Heart right ventricle (tissue), 16 donors: ENCODE data around the gene TRMU. TPM values are rescaled to one million over a fixed set of nuclear protein-coding genes. Genes with fewer than 3 reads are reported as not detected.

Source experiments
- ATAC-seq, 8 donors: fragments of 200-7000 bp; cut with Tn5 transposase; one replicate each; pipeline ENCODE4 v1.9.1; 2020; ENCODE audit warnings: mild to moderate bottlenecking in 8 of 8, moderate library complexity in 8 of 8, moderate number of reproducible peaks in 1 of 8
- DNase-seq, 2 donors: peaks; one replicate each; pipeline ENCODE4 v3.0.0-alpha.2; 2020
- H3K27ac ChIP-seq, 10 donors: fragments of 200-600 bp; sonication (generic) in 2 of 10; one replicate each; pipeline versions ENCODE4 v1.5.0 to v1.8.0; 2020 to 2022; ENCODE audit warnings: mild to moderate bottlenecking in 3 of 10
- H3K27me3 ChIP-seq, 7 donors: fragments of 200-600 bp; one replicate each; pipeline ENCODE4 v1.8.0; 2021 to 2022; ENCODE audit warnings: mild to moderate bottlenecking in 2 of 7
- H3K36me3 ChIP-seq, 9 donors: fragments of 200-600 bp; sonication (generic) in 1 of 9; one replicate each; pipeline versions ENCODE4 v1.5.0 to v1.8.0; 2020 to 2022; ENCODE audit warnings: mild to moderate bottlenecking in 2 of 9
- H3K4me1 ChIP-seq, 9 donors: fragments of 200-600 bp; sonication (generic) in 1 of 9; one replicate each; pipeline versions ENCODE4 v1.5.0 to v1.8.0; 2020 to 2022; ENCODE audit warnings: mild to moderate bottlenecking in 4 of 9
- H3K4me3 ChIP-seq, 10 donors: fragments of 200-600 bp; sonication (generic) in 2 of 10; one replicate each; pipeline versions ENCODE4 v1.5.0 to v1.8.0; 2020 to 2022; ENCODE audit warnings: mild to moderate bottlenecking in 7 of 10, moderate library complexity in 2 of 10
- H3K9me3 ChIP-seq, 11 donors: fragments of 200-600 bp in 10 of 11; sonication (generic) in 2 of 11; one replicate each; pipeline versions ENCODE4 v1.5.0 to v1.8.0; 2013 to 2022; ENCODE audit warnings: mild to moderate bottlenecking in 2 of 11, control low read depth in 1 of 11, moderate library complexity in 1 of 11
- WGBS, 2 donors: extraction: QIAGEN DNeasy Blood & Tissue Kit; methylation state at CpG; one replicate each; pipeline ENCODE4 v1.1.7; 2013; ENCODE audit warnings: inconsistent platforms in 1 of 2; 5-methylcytosine and 5-hydroxymethylcytosine counted together
- intact Hi-C, 10 donors: fragments of 100-400 bp; cut with DNase I; formaldehyde crosslinking; loops; one replicate each; pipeline versions ENCODE4 v1.11.1 to v1.14.2; 2022
- polyA plus RNA-seq, 2 donors: library from polyadenylated mRNA; stranded (reverse); fragments of 200-250 nt; gene quantifications; one replicate each; pipeline ENCODE4 v1.2.3, GENCODE V29; 2013
- total RNA-seq, 10 donors: library from RNA; stranded (reverse); fragmentation: NEBNext Ultra II Directional in 3 of 10; extraction: Animal tissue kit (Norgen Biotek cat#: 25700) in 3 of 10; gene quantifications; one replicate each; pipeline versions ENCODE4 v1.2.1 to v1.2.4, GENCODE V29; 2021 to 2023
- TF ChIP-seq, protein P1 (sequence below), 9 donors: fragments of 200-600 bp; sonication (generic) in 2 of 9; IDR thresholded peaks; one replicate each; pipeline versions ENCODE4 v1.5.0 to v1.8.0; 2021 to 2022; ENCODE audit warnings: antibody characterized with exemption in 9 of 9, mild to moderate bottlenecking in 5 of 9, moderate library complexity in 1 of 9
- donor health status: Arrhythmogenic right ventricular cardiomyopathy.
- donor health status: ischemic (EF 13 %, LVEDD 7.1; RV severe dilation, severe dysfunction).
- donor health status: healthy with polysubstance abuse.
- donor health status: DM: no; HTN: yes; CAD: no.
- donor health status: DM: no; HTN: no; CAD: no.
- donor health status: ischemic (EF 25% LVEDD 6.9; RV normal size, moderate dysfunction).
- donor health status: ischemic (EF 25% LVEDD 5.7; RV mildly dilated, moderate dysfunction).
- donor health status: healthy.
- donor health status: DM: yes; HTN: yes; CAD: no.
- donor health status: Ischemic cardiomyopathy.
- donor health status: ischemic (EF 35%, LVEDD 5.7; RV mildly dilated, moderate dysfunction).
- donor health status: nonischemic (EF 11% LVEDD 7.7; RV severe dilation, severe dysfunction).
- donor health status: DM: yes; HTN: yes; CAD: no.
- donor health status: PGD.
- donor health status: ischemic (EF 29% LVEDD 5.4; RV normal size, mild dysfunction).
- donor health status: nonischemic (EF 23%, LVEDD 6.1; RV moderate dilation, normal function).

The TRMU gene
- total and polyA plus RNA-seq, 12 donors = 22.1 to 80.5 (median 31.1) TPM

DNA sequence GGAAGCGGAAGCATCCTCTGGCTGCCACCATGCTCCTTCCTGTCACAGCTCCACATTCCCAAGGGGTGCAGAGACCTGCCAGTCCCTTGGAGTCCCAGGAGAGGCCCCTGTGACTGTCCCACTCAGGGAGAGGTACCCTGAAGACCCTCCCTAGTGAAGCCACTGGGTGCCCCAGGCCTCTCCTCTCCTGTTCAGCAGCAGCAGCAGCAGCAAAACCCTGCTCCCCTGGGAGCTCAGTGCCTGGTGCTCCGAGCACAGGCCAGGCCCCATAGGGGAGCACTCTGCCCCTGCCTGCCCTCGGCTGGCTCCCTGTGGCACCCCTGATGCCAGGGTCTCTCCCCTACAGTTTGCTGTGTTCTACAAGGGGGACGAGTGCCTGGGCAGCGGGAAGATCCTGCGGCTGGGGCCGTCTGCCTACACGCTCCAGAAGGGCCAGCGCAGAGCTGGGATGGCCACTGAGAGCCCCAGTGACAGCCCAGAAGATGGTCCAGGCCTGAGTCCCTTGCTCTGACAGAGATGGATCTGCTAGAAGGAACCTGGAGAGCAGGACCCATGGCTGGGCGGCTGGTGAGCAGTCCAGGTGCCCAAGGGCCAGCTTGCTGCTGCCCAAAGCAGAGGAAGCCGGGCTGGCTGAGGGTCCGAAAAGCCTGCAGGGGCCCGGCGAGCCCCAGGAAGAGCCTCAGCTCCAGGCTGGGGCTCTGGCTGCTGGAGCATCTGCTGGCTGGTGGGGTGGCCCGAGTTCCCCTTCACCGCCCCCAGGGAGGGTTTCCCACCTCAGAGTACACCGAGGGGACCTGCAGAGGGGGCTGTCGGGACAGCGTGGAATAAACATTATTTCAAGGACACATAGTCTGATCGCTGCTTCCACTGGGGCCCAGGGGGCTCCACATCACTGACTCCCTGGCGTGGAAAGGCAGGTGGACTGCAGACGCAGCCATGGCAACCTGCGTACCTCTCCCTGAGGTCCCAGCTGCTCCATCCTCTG lies 21.3 kb downstream of the TRMU start:
- Histone ChIP-seq H3K4me1 (peaks cover 3 to 38% (median 15%) of the 10 kb centered on the region in 9 donors), H3K9me3 (peaks cover 0 to 11% (median 0%) of the 10 kb centered on the region in 11 donors), H3K4me3 (no peak overlapping the region), H3K36me3 (peaks cover 0 to 70% (median 19%) of the 10 kb centered on the region in 9 donors), H3K27ac (no peak overlapping the region), H3K27me3 (no peaks in the 10 kb centered on the region)
- intact Hi-C loops = loop anchor here in 2 of 10 donors (10.0 kb wide), 2 partner anchors 328 to 378 kb away; partner anchors contain the start of gene CERK (in 1 of the 2)
- ATAC-seq (no peak), DNase-seq (no peak)
- WGBS, 2 donors = 86 to 90% methylated on average over 23 of the region's 23 CpGs
- TF ChIP-seq, protein P1, sequence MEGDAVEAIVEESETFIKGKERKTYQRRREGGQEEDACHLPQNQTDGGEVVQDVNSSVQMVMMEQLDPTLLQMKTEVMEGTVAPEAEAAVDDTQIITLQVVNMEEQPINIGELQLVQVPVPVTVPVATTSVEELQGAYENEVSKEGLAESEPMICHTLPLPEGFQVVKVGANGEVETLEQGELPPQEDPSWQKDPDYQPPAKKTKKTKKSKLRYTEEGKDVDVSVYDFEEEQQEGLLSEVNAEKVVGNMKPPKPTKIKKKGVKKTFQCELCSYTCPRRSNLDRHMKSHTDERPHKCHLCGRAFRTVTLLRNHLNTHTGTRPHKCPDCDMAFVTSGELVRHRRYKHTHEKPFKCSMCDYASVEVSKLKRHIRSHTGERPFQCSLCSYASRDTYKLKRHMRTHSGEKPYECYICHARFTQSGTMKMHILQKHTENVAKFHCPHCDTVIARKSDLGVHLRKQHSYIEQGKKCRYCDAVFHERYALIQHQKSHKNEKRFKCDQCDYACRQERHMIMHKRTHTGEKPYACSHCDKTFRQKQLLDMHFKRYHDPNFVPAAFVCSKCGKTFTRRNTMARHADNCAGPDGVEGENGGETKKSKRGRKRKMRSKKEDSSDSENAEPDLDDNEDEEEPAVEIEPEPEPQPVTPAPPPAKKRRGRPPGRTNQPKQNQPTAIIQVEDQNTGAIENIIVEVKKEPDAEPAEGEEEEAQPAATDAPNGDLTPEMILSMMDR (IDR thresholded peaks at IDR 0.05) = no peak

DNA sequence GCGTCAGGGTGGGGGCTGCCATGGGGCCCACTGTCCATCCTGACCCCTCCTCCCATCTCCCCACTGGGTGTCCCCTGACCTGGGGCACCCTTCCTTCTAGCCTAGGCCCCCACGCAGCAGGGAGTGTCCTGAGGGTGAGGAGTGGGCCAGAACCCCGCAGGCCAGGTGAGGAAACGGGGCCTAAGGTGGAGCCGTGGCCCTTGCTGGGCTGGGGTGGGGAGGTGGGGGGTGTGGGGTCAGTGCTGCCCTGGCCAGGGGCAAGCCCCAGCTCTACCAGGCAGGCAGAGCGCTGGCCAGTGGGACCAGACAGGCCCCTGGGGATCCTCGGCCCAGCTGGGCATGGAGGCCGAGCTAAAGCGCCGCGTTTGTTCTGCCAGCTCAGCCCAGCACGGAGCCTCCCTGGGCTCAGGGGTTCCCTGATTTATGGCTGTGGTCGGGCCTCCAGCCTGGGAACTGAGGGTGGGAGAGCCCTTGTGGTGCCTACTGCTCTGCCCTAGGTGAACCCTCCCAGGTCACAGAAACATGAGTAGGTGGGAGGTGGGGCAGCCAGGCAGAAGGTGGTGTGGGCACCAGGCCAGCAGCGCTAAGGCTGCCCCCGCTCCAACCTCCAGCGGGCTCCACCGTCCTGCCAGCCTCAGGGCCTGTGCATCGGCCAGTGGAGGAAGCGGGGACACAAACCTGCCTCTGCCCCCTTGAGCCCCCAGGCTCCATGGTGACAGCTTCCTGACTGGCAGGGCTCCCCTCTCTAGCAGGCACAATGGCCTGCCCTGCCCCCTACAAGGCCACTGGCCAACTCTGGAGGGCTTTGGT lies 22.4 kb downstream of the TRMU start:
- Histone ChIP-seq H3K27ac (no peak overlapping the region), H3K4me3 (no peak overlapping the region), H3K36me3 (peaks cover 0 to 59% (median 19%) of the 10 kb centered on the region in 9 donors), H3K9me3 (peaks cover 0 to 11% (median 0%) of the 10 kb centered on the region in 11 donors), H3K4me1 (peaks cover 3 to 31% (median 15%) of the 10 kb centered on the region in 9 donors), H3K27me3 (no peaks in the 10 kb centered on the region)
- TF ChIP-seq, protein P1 (IDR thresholded peaks at IDR 0.05) = no peak
- DNase-seq (no peak), ATAC-seq (no peak)
- intact Hi-C loops = loop anchor here in 2 of 10 donors (10.0 kb wide), 2 partner anchors 327 to 377 kb away; partner anchors contain the start of gene CERK (in 1 of the 2)
- WGBS, 2 donors = 82 to 87% methylated on average over 19 of the region's 19 CpGs

DNA sequence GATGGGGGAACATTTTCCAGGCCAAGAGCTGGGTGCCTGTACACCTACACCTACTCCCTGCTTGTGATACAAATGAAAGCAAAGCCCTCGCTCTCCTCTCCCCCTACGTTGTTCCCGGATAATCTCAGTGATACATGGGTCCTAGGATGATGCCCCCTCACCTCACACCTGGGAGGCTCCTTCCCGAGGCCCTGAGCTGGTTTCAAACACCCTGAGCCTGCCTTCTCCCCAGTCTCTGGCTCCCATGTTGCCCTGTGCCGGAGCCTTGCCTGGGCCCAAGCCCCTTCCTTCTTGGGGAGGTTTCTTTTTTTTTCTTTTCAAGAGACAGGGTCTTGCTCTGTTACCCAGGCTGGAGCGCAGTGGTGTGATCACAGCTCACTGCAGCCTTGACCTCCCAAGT lies 23.3 kb downstream of the TRMU start:
- intact Hi-C loops = loop anchor here in 2 of 10 donors (10.0 kb wide), 2 partner anchors 326 to 376 kb away; partner anchors contain the start of gene CERK (in 1 of the 2)
- ATAC-seq = no peak
- no peak for DNase-seq
- no peaks in the 10 kb centered on the region for H3K27me3 ChIP-seq
- no peak overlapping the region for H3K27ac ChIP-seq
- H3K36me3 ChIP-seq = peaks cover 0 to 51% (median 15%) of the 10 kb centered on the region in 9 donors
- 94 to 97% methylated on average over 6 of the region's 6 CpGs for WGBS, 2 donors
- TF ChIP-seq, protein P1 (IDR thresholded peaks at IDR 0.05) = no peak
- no peak overlapping the region for H3K4me3 ChIP-seq
- H3K9me3 ChIP-seq = peaks cover 0 to 11% (median 0%) of the 10 kb centered on the region in 11 donors
- peaks cover 0 to 22% (median 8%) of the 10 kb centered on the region in 9 donors for H3K4me1 ChIP-seq

DNA sequence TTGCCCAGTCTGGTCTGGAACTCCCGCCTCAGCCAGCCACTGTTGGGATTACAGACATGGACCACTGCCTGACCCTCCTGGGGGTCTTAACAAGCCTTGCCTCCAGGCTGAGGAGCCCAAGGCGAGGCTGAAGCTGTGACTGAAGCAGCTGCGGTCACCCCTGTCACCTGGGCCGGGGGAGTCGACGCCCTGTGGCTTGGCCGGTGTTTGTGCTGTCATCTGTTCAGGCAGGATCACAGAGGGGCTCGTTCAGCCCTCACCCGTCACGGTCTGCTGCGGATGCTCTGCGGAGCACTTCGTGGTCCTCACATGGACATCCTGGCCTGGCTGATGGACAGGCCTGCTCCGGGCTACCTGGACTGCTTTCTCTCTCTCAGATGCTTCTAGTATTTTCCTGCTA lies 23.8 kb downstream of the TRMU start:
- TF ChIP-seq, protein P1 (IDR thresholded peaks at IDR 0.05) = no peak
- H3K36me3 ChIP-seq = peaks cover 0 to 45% (median 11%) of the 10 kb centered on the region in 9 donors
- DNase-seq = no peak
- H3K9me3 ChIP-seq = peaks cover 0 to 11% (median 0%) of the 10 kb centered on the region in 11 donors
- peaks cover 0 to 17% (median 4%) of the 10 kb centered on the region in 9 donors for H3K4me1 ChIP-seq
- intact Hi-C loops = loop anchor here in 2 of 10 donors (10.0 kb wide), 2 partner anchors 325 to 375 kb away; partner anchors contain the start of gene CERK (in 1 of the 2)
- 90% methylated on average over 14 of the region's 14 CpGs for WGBS, 2 donors
- H3K4me3 ChIP-seq = no peak overlapping the region
- no peaks in the 10 kb centered on the region for H3K27me3 ChIP-seq
- ATAC-seq = no peak
- no peak overlapping the region for H3K27ac ChIP-seq
